Activated CD8-positive, alpha-beta T cell treated with anti-CD3 and anti-CD28 coated beads for 36 hours (primary cell): ENCODE data around the gene COL25A1. TPM values are rescaled to one million over a fixed set of nuclear protein-coding genes. Genes with fewer than 3 reads are reported as not detected.

Experiments
- ATAC-seq: fragments of 200-7000 bp; cut with Tn5 transposase; one replicate; pipeline ENCODE4 v1.10.0; 2021; ENCODE audit warnings: mild to moderate bottlenecking, moderate library complexity
- CTCF ChIA-PET: fragments of 350-600 bp; sonication (Branson Sonifier 250); formaldehyde crosslinking; loops from one replicate; lab custom pipeline; 2021; ENCODE audit warnings: antibody characterized with exemption; lab: Charles Lee
- POLR2A ChIA-PET: fragments of 350-600 bp; sonication (Branson Sonifier 250); formaldehyde crosslinking; loops from one replicate; lab custom pipeline; 2021; ENCODE audit warnings: antibody characterized with exemption; lab: Charles Lee
- DNase-seq: peaks from one replicate; pipeline ENCODE4 v3.0.0-alpha.2; 2020
- H3K27ac Mint-ChIP-seq: one replicate; pipeline ENCODE4 v1.8.0; 2021; ENCODE audit warnings: mild to moderate bottlenecking, mixed read lengths
- H3K27me3 Mint-ChIP-seq: one replicate; pipeline ENCODE4 v1.8.0; 2021; ENCODE audit warnings: mixed read lengths
- H3K36me3 Mint-ChIP-seq: one replicate; pipeline ENCODE4 v1.8.0; 2021; ENCODE audit warnings: low read depth, mixed read lengths
- H3K4me1 Mint-ChIP-seq: one replicate; pipeline ENCODE4 v1.8.0; 2021; ENCODE audit warnings: low read depth, mixed read lengths
- H3K4me3 Mint-ChIP-seq: one replicate; pipeline ENCODE4 v1.8.0; 2021; ENCODE audit warnings: mild to moderate bottlenecking, moderate library complexity, mixed read lengths
- H3K9me3 Mint-ChIP-seq: one replicate; pipeline ENCODE4 v1.8.0; 2021; ENCODE audit warnings: mixed read lengths
- intact Hi-C: fragments of 100-400 bp; cut with micrococcal nuclease; formaldehyde crosslinking; loops from one replicate; pipeline ENCODE4 v1.10.0; 2022
- total RNA-seq, 2 experiments: library from RNA; stranded (reverse); gene quantifications; one replicate each; pipeline ENCODE4 v1.2.3, GENCODE V29; 2021
- TF ChIP-seq, protein P1 (sequence below): fragments of 200-600 bp; IDR thresholded peaks from one replicate; pipeline ENCODE4 v1.8.0; 2022; ENCODE audit warnings: antibody characterized with exemption, mild to moderate bottlenecking

The COL25A1 gene
- total RNA-seq, 2 experiments from 2014 or later: not detected

GRCh38 chr4:108933046-108933445 is 369.4 kb downstream of the COL25A1 start:
- intact Hi-C loops: no loop called here
- H3K27ac Mint-ChIP-seq: no peak overlapping the region
- H3K4me1 Mint-ChIP-seq: no peaks in the 10 kb centered on the region
- H3K4me3 Mint-ChIP-seq: no peak overlapping the region
- ATAC-seq (no peak), DNase-seq (no peak)
- TF ChIP-seq, protein P1, sequence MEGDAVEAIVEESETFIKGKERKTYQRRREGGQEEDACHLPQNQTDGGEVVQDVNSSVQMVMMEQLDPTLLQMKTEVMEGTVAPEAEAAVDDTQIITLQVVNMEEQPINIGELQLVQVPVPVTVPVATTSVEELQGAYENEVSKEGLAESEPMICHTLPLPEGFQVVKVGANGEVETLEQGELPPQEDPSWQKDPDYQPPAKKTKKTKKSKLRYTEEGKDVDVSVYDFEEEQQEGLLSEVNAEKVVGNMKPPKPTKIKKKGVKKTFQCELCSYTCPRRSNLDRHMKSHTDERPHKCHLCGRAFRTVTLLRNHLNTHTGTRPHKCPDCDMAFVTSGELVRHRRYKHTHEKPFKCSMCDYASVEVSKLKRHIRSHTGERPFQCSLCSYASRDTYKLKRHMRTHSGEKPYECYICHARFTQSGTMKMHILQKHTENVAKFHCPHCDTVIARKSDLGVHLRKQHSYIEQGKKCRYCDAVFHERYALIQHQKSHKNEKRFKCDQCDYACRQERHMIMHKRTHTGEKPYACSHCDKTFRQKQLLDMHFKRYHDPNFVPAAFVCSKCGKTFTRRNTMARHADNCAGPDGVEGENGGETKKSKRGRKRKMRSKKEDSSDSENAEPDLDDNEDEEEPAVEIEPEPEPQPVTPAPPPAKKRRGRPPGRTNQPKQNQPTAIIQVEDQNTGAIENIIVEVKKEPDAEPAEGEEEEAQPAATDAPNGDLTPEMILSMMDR: no peak
- no peaks in the 10 kb centered on the region for H3K27me3 Mint-ChIP-seq
- ChIA-PET CTCF (no interaction called here), POLR2A (no interaction called here)
- no peaks in the 10 kb centered on the region for H3K36me3 Mint-ChIP-seq
- H3K9me3 Mint-ChIP-seq: no peaks in the 10 kb centered on the region

- no peaks in the 10 kb centered on the region for H3K27me3 Mint-ChIP-seq
- TF ChIP-seq, protein P1: no peak
- no peak overlapping the region for H3K27ac Mint-ChIP-seq
- POLR2A ChIA-PET: no interaction called here
- H3K4me1 Mint-ChIP-seq: no peaks in the 10 kb centered on the region
- CTCF ChIA-PET: no interaction called here
- intact Hi-C loops: no loop called here
- ATAC-seq (no peak), DNase-seq (no peak)
- H3K4me3 Mint-ChIP-seq: no peak overlapping the region
- H3K36me3 Mint-ChIP-seq: no peaks in the 10 kb centered on the region
- no peaks in the 10 kb centered on the region for H3K9me3 Mint-ChIP-seq
These were observed 370.5 kb downstream of the COL25A1 start for GRCh38 chr4:108931926-108932325.

GRCh38 chr4:108930186-108930585 is 372.3 kb downstream of the COL25A1 start:
- no peaks in the 10 kb centered on the region for H3K4me1 Mint-ChIP-seq
- intact Hi-C loops: no loop called here
- no peak overlapping the region for H3K4me3 Mint-ChIP-seq
- no peaks in the 10 kb centered on the region for H3K27me3 Mint-ChIP-seq
- H3K27ac Mint-ChIP-seq: no peak overlapping the region
- H3K9me3 Mint-ChIP-seq: no peaks in the 10 kb centered on the region
- DNase-seq (no peak), ATAC-seq (no peak)
- ChIA-PET CTCF (no interaction called here), POLR2A (interaction anchor here (0.6 kb wide), 1 partner anchor 31 kb away, joined by 3 read pairs; no protein-coding TSS in a partner anchor)
- TF ChIP-seq, protein P1: no peak
- no peaks in the 10 kb centered on the region for H3K36me3 Mint-ChIP-seq

DNA sequence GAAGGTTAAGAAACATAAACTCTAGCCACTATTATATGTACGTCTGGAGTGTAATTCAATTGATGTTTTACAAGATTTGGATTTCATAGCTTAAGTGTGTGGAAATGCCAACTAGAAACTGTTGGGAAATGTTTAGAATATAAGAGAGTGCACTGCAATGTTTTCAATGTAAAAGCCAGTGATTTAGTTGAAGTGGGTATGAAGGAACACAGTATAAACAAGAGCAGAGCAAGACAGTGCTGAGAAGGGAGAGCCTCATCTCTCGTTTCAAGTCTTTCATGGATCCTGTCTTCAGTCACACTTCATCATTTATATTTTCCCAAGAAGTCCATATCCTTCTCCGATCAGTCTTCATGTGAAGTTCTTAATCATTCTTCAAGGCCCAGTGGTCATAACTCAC is 375.7 kb downstream of the COL25A1 start:
- no peak for DNase-seq
- Mint-ChIP-seq H3K36me3 (no peaks in the 10 kb centered on the region), H3K9me3 (no peaks in the 10 kb centered on the region), H3K4me1 (no peaks in the 10 kb centered on the region), H3K27ac (no peak overlapping the region), H3K27me3 (peaks cover 8% of the 10 kb centered on the region), H3K4me3 (no peak overlapping the region)
- ChIA-PET CTCF (no interaction called here), POLR2A (no interaction called here)
- intact Hi-C loops: no loop called here
- TF ChIP-seq, protein P1: no peak
- ATAC-seq: no peak

DNA sequence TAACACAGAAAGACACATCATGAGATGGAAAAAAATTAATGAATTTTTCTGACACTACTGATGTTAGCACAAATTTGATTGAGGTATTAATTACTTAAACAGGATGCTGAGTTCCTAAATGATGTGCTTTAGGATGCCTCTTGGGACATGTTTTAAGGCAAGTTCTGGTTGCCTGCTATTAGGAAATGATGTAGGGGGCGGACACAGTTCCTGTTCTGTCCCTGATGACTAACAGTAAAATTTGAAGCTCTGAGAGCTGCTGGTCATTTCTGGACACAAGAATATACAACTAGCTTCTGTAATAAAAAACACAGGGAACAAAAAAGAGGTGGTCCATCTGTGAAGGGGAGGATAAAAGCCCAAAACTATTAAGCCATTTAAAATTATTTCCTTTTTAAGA is 376.4 kb downstream of the COL25A1 start:
- no peak overlapping the region for H3K4me3 Mint-ChIP-seq
- POLR2A ChIA-PET: no interaction called here
- no peaks in the 10 kb centered on the region for H3K36me3 Mint-ChIP-seq
- ATAC-seq (no peak), DNase-seq (no peak)
- no peaks in the 10 kb centered on the region for H3K9me3 Mint-ChIP-seq
- CTCF ChIA-PET: no interaction called here
- no peak overlapping the region for H3K27ac Mint-ChIP-seq
- H3K27me3 Mint-ChIP-seq: peaks cover 8% of the 10 kb centered on the region
- intact Hi-C loops: no loop called here
- no peaks in the 10 kb centered on the region for H3K4me1 Mint-ChIP-seq
- TF ChIP-seq, protein P1: no peak
